Measurements from ENCODE around the gene NMT1.

NMT1 gene

DNA sequence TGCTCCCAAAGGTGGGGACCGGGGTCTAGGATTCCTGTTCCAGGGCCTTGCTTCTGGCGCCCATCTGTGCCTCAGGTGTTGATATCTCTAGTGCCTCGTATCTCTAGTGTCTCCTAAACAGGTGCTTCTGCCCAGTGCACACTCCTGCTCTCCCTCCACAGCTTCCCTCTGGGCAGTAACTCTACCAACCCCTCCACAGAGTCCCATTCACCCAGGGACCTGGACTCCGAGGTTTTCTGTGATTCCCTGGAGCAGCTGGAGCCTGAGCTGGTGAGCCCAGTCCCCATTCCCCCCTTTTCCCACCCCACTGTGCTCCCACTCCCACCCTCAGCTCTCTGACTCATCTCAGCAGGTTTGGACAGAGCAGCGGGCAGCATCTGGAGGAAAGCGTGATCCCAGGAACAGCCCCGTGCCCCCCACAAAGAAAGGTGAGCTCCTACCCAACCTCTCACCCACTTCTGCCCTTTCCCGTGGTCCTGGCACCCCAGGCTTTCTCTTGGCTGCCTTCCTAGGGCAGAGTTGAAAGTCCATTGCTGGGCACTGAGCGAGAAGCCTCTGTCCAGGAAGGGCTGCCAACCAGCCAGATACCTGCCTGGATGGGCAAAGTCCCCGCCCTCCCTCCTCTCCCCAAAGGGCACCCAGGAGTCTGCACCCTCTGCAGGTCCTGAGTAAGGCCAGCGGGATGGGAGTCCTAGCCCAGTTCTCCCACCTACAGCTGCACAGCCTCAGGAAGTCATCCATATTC is 76.6 kb downstream of the NMT1 start:
- FAIRE-seq, result no peak

DNA sequence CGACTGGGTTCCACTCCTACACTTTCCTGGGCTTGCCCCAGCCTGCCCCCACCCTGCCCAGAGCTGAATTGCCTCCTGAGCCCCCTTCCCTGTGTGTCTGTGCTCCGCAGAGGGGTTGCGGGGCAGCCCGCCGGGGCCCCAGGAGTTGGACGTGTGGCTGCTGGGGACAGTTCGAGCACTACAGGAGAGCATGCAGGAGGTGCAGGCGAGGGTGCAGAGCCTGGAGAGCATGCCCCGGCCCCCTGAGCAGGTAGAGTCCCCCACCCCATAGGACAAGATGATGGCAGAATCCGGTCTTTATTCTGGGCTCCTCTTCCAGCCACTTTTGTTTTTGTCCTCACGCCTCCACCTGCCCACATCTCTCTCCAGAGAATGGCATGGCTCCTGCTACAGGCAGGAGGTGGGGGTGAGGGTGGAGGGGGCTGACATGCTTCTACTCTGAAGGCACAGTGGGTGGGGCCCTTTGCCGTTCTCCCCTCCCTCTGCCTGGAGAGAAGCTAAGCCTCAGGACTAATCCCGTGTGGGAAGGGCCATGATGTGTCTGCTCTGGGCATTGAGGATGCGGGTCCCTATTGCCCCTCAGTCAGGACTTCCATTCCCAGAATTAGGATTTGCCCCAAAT is 77.9 kb downstream of the NMT1 start:
- no peak for FAIRE-seq

DNA sequence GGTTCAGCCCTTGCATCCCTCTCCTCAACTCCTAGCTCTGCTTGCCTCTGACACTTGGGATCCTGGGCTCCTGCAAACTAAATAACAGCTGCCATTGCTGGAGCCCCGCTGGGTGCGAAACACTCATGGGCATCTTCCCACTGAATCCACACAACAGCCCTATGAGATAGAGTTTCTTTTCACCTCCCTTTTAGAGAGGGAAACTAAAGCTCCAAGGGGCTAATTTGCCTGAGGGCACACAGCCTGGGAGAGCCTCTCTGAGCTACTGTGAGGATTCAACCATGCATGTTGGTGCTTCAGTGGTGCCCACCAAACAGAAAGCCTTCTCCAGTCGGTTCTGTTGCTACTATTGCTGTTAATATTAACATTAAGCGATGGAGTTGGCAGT is 78.4 kb downstream of the NMT1 start:
- FAIRE-seq, result no peak

DNA sequence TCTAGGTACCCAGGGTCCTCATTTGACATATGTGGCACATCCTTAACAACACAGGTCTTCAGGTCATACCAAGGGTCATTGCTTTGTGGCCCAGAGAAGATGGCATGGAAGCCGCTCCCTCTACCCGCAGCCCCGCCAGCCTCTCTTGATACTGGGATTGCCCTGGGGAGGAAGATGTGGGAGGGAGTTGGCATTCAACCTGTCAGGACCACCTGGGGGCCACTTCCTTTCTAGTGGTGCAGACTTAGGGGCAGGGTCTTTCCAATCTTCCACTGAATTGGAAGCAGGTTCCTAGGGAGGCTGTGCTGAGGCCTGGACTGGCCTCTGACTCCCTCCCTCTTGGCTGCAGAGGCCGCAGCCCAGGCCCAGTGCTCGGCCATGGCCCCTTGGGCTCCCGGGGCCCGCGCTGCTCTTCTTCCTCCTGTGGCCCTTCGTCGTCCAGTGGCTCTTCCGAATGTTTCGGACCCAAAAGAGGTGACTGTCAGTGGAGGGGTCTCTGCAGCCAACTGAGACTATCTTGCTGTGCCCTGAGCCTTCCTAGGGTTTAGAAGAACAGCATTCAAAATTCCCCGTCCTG is 82.1 kb downstream of the NMT1 start:
- no peak for FAIRE-seq

DNA sequence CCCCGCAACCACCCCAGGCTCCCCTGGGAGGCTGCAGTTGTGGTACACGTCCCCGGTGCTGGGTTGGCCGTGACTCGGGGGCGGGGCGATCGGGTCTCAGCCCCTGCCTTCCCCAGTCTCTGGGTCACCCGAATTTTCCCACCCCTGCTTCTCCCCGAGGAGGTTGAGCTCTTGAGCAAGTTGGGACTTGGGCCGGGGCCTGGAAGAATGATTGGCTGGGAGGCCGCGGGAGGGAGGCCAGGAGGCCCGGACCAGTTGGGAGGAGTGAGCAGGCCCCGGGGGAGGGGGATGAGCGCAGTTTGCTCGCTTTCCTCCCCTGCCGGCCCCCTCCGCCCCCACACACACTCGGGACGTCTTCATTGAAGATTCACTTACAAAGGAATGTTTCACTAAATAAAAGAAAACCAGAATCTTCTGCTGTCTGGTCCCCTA is 82.7 kb downstream of the NMT1 start:
- no peak for FAIRE-seq

DNA sequence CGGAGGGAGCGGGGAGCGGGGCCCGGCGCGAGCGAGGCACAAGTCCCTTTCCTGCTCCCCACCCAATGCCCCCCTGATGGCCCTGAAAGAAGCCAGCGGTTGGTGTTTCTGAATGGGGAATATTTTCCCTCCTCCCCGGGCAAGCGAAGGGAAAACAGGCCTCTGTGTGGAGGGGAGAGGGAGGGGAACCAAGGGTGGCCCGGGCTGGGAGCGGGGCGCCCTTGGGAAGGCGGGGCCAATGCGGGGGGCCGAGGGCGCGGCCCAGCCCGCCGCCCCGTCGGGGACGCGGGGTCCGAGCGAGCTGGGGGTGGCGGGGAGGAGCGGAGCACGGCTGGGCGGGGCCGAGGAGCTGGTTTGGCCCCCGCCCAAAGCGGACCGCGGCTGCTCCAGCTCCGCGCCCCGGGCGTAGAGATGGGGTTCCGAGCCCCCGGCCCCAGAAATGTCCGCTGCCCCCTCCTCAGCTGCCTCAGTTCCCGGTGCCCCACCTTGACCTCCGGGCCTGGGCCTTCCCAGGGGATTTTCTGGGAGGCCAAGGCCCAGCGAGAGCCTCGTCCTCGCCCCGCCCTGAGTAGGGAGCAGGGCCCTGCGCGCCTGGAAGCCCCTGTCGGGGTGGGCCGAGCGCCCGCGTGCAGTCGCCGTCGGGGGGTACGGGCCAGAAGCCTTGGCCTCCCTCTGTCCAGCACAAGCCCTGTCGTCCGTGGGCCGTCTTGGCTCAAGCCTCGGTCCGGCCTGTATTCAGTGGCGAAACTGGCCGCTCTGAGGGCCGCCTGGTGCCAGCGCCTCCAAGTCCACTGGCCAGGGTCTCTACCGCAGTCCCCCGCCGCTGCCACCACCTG is 83.3 kb downstream of the NMT1 start:
- no peak for FAIRE-seq

DNA sequence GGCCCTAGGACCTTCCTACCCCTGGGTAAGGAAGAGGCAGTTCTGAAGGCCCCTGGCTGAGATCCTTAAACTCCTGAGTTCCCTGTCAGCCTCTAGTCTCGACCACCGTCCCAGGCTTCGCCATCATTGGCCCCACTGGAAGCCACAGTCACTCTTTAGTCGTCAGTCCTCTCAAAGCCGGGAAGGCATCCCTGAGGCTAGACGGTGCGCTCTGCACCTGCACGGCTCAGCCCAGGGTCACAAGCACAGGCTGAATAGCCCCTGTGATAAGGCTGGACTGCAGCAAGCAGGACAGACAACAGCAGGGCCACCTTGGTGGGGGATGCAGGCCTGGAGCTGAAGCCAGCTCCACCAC is 83.9 kb downstream of the NMT1 start:
- FAIRE-seq, result no peak

DNA sequence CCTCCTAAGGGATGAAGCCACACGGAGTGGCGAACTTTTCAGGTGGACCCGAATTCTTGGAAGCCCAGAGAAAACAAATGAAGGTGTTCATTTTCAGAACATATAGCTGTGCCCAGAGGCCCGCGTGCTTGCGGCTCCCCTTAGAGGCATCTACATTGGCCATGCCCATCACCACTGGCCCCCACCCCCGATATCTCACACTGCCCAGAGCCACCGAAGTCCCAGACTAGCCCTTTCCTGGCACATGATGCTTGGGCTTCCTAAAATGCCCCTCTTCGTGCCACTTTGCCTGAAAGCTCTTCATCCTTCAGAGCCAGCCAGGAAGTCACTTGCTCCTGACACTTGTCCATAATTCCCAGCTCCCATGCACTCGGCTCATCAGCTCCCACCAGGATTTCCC is 85.0 kb downstream of the NMT1 start:
- no peak for FAIRE-seq

DNA sequence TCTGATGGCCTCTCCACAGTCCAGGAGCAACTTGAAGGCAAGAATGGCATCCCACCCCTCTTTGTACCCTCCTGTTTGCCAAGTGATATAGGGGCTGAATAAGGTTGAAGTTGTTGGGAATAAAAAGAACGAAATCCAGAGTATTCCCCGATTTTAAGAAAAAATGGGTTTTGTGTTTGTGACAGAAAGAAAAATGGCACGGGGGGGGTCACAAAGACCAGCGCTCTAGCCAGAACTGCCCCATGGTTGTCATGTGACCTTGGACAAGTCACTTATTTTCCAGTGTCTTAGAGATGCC is 85.4 kb downstream of the NMT1 start:
- FAIRE-seq, result no peak

DNA sequence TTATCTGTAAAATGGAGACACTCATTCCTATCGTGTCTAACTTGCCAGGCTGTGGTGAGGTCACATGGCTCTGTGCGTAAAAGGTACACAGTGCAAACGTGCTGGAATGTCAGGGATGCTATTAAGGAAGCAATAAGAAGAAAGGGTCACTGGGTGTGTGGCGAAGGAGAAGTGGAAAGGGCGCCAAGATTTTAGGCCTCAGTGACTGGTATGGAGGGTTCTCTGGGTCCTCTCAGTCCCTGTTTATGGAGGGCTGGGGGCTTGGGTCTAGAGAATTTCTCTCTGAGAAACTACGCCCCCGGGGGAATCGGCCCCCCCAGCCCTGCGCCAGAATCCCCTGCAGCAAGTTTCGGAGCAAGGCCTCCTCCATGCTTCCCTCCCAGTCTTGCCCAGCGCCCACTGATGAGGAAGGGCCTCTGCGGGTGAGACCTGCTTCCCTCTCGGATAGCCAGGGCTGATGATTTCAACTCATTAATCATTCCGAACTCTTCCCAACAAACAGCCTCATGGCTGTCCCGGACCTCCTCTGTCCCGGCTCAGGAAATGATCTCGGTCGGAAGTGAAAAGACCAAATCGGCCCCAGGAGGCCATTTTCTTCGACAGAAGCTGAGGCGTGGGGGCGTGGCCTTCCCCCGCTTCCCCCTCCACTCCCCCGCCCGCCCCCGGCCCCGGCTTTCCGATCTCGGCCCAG is 85.9 kb downstream of the NMT1 start:
- FAIRE-seq, result no peak

DNA sequence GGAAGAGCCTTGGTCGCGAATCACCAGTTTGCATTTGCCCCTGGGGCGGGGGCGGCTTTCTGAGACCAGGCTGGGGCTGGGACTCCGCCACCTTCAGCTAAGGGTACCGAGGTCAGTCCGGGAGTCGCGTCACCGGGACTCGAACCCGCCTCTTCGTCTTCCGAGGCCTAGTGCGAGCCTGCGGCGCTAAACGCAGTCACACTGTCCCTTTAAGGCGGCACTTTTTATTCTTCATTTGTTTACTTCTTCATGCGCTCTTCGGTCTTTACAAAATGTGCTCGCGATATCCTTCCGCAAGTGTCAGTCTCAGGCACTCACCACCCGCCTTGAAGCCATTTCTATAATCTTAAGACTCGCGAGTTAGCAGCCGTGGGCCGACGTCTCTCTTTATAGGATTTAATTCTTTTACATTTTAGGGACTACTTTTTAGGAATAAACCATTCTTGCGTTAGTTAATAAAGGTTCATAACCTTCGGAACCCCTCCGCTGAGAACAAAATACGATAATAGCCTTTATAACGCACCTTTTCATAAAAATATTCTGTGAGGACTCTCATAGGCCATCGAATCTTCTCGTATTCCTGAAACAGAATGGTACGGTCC is 86.6 kb downstream of the NMT1 start:
- FAIRE-seq, result peak; percentile 29

DNA sequence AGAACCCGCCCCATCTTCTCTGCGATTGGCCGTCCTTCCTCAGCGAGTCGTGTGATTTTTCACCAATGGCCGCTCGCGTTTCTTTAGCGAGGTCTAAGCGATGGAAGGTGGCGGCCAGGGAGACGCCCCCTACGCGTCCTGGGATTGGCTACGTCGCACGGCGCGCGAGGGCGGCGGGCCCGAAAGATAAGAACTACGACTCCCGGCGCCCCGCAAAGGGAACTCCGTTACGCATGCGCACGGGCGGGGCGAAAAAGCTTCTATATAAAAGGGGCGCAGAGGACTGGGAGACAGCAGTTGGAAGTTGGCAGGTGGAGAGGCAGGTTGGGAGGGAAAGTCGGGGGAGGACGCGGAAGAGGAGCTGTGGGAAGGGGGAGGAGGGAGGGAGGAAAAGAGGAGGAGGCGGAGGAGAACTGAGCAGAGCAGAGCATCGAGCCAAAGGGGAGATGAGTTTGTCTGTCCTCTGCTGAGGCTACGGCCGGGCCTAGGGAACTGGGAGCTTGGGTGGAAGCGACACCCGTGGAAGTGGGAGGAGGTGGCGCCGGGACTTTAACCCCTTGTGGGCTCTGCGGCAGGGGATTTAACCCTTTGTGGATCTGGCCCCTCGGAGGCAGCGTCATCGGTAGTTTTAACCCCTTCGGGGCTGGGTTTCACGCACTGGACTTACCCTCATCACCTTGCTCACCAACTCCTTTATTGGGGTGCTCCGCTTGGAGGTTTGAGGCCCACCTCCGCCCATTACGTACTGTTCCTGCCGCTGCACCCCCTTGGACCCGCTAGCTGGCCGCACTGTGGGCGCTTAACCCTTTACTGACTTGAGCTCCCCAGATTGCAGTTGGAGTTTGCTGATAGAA is 87.3 kb downstream of the NMT1 start, which contains the start of gene HEXIM1:
HEXIM1 (plus strand) TSS at position 293 of the 854 bp plus-strand sequence. CDS start 716 bp downstream, outside the sequence.
- FAIRE-seq, result peak; percentile 98

DNA sequence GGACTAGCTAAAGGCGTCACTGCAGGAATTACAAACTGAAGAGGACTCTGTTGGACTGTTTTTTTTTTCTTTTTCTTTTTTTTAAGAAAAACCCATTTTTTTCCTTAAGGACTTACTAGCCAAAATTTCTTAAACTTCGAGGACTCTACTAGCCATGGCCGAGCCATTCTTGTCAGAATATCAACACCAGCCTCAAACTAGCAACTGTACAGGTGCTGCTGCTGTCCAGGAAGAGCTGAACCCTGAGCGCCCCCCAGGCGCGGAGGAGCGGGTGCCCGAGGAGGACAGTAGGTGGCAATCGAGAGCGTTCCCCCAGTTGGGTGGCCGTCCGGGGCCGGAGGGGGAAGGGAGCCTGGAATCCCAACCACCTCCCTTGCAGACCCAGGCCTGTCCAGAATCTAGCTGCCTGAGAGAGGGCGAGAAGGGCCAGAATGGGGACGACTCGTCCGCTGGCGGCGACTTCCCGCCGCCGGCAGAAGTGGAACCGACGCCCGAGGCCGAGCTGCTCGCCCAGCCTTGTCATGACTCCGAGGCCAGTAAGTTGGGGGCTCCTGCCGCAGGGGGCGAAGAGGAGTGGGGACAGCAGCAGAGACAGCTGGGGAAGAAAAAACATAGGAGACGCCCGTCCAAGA is 88.0 kb downstream of the NMT1 start:
- no peak for FAIRE-seq

DNA sequence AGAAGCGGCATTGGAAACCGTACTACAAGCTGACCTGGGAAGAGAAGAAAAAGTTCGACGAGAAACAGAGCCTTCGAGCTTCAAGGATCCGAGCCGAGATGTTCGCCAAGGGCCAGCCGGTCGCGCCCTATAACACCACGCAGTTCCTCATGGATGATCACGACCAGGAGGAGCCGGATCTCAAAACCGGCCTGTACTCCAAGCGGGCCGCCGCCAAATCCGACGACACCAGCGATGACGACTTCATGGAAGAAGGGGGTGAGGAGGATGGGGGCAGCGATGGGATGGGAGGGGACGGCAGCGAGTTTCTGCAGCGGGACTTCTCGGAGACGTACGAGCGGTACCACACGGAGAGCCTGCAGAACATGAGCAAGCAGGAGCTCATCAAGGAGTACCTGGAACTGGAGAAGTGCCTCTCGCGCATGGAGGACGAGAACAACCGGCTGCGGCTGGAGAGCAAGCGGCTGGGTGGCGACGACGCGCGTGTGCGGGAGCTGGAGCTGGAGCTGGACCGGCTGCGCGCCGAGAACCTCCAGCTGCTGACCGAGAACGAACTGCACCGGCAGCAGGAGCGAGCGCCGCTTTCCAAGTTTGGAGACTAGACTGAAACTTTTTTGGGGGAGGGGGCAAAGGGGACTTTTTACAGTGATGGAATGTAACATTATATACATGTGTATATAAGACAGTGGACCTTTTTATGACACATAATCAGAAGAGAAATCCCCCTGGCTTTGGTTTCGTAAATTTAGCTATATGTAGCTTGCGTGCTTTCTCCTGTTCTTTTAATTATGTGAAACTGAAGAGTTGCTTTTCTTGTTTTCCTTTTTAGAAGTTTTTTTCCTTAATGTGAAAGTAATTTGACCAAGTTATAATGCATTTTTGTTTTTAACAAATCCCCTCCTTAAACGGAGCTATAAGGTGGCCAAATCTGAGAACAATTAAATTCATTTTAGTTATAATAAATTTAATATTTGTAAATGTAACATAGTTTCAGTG is 88.8 kb downstream of the NMT1 start:
- no peak for FAIRE-seq

DNA sequence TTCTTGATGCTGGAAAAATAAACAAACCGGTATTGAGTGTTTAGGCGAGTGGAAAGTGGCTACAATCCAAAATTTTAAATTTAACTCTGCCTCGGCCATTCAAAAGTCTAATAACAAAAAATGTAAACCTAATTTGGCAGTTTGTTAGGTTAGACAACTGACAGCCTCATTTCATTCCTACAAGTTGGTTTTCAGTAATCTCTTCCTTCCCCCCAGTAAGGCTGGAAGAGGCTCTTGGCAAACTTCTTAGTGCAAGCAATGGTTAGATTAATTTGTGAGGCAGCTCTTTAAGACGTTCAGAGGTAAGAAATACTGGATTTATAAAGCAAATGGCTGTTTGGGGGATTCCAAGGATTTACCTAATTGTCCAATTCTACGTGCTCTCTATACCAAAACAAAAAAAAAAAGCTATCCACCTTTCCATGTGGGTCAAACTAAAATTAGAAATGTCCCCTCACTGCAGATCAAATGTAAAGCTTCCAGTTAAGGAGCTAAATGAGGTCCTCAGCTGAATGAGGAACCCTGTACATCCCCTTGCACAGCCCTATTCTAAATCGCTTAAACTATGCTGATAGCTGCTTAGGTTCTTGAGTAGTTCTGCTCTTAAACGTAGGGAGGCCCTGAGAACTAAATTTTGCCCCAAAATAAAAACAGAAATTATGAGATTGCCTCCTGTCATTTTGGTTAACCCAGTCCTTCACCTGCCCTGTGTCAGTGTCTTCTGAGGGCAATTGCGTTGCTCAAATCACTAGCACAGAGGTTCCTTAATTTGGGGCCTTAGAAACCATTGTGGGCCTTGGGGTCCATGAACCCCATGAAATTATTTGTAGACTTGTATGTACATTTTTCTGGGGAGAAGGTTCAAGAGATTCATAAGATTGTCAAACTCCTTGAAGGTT is 90.0 kb downstream of the NMT1 start:
- no peak for FAIRE-seq

DNA sequence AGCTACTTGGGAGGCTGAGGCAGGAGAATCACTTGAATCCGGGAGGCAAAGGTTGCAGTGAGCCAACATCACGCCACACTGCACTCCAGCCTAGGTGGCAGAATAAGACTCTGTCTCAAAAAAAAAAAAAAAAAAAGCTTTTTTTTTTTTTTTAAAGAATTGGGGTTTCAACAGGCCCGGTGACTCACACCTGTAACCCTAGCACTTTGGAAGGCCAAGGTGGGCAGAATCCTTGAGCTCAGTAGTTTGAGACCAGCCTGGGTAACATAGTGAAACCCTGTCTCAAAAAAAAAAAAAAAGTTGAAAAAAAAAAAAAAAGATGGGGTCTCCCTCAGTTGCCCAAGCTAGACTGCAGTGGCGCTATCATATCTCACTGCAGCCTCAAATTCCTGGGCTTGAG is 93.9 kb downstream of the NMT1 start:
- no peak for FAIRE-seq

DNA sequence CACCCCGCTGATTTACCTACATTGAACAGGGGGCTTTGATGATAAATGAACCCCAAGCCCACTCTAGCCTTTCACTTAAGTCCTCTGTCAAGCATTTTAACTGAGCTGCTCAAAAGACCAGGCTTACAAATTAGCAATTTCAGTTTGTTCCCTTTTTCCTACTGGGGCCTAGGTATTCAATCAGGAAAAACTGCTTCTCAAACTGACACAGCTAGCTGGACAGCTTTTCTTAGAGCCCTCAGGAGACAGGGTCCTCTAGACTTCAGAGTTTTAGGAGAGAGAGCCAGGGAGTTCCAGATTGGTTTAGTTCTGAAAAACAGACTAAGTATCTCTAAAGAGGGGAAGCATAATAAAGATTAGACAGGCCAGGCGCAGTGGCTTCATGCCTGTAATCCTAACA is 94.4 kb downstream of the NMT1 start:
- no peak for FAIRE-seq

DNA sequence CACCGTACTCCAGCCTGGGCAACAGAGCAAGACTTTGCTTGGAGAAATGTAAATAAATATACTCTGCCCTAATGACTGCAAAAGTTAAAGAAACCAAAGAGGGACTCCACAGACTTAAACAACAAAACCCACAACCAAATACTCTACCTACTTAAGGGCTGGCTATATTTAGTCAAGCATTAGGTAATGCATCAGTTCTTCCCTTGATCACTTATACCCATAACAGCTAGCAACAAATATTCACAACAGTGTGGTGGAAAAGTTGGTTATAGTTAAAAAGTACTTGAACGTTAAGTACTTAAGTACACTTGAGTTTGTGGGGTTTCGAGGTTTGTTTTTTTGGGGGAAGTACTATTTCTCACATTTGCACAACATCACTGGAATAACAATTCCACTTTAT is 95.1 kb downstream of the NMT1 start:
- no peak for FAIRE-seq
